ENCODE measurements around the gene COL4A1.

Gene COL4A1

GRCh38 chr13:110233181-110233950, 73.6 kb downstream of the COL4A1 start:
- TF ChIP-seq TAF1 (IDR thresholded peaks at IDR 0.05; ENCODE audit: low read depth) (no peak), ZBTB7A (IDR thresholded peaks at IDR 0.05; ENCODE audit: low read depth) (no peak), EP300 (IDR thresholded peaks at IDR 0.05; ENCODE audit: borderline replicate concordance) (no peak)

DNA sequence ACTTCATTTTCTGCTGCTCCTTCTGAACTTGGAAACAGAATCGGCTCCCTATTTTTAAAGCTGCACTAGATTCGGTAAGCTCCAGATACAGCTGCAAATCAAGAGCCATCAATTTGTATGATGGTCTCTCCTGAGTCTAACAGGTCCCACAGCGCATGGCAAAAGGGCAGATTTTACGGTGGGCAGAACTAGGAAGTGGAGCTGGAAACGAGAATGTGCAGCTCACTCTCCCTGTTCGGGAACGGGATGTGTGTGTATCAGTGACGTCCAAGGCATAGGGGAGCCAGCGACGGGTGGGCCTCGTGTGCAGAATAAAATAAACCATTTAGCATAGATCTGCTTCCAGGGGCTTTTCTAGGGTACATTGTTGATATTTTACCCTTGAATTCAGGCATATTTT, 74.2 kb downstream of the COL4A1 start:
- TF ChIP-seq FOXM1 (IDR thresholded peaks at IDR 0.05; ENCODE audit: borderline replicate concordance, low read depth) (no peak), RAD21 (IDR thresholded peaks at IDR 0.05; ENCODE audit: low read depth) (no peak), ZBTB7A (IDR thresholded peaks at IDR 0.05; ENCODE audit: low read depth) (no peak), NFIC (IDR thresholded peaks at IDR 0.05) (no peak), EP300 (IDR thresholded peaks at IDR 0.05; ENCODE audit: borderline replicate concordance) (no peak), YY1 (IDR thresholded peaks at IDR 0.05; ENCODE audit: low read depth) (no peak), EGR1 (IDR thresholded peaks at IDR 0.05) (no peak), CREB1 (IDR thresholded peaks at IDR 0.05; ENCODE audit: low read depth) (no peak), TEAD4 (IDR thresholded peaks at IDR 0.05) (no peak), CEBPB (IDR thresholded peaks at IDR 0.05) (no peak), TCF12 (IDR thresholded peaks at IDR 0.05; ENCODE audit: low read depth) (no peak), TAF1 (IDR thresholded peaks at IDR 0.05; ENCODE audit: low read depth) (no peak), REST (IDR thresholded peaks at IDR 0.05; ENCODE audit: low read depth) (no peak)
- TF ChIP-seq, protein P1, sequence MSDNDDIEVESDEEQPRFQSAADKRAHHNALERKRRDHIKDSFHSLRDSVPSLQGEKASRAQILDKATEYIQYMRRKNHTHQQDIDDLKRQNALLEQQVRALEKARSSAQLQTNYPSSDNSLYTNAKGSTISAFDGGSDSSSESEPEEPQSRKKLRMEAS (IDR thresholded peaks at IDR 0.05): no peak
- TF ChIP-seq, protein P2, sequence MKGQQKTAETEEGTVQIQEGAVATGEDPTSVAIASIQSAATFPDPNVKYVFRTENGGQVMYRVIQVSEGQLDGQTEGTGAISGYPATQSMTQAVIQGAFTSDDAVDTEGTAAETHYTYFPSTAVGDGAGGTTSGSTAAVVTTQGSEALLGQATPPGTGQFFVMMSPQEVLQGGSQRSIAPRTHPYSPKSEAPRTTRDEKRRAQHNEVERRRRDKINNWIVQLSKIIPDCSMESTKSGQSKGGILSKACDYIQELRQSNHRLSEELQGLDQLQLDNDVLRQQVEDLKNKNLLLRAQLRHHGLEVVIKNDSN (IDR thresholded peaks at IDR 0.05): no peak

- no peak for TF ChIP-seq ZBTB7A (IDR thresholded peaks at IDR 0.05; ENCODE audit: low read depth)
- TF ChIP-seq REST (IDR thresholded peaks at IDR 0.05; ENCODE audit: low read depth): no peak
- no peak for TF ChIP-seq RAD21 (IDR thresholded peaks at IDR 0.05; ENCODE audit: low read depth)
- TF ChIP-seq, protein P2 (IDR thresholded peaks at IDR 0.05): no peak
- TF ChIP-seq, protein P1 (IDR thresholded peaks at IDR 0.05): no peak
- no peak for TF ChIP-seq TCF12 (IDR thresholded peaks at IDR 0.05; ENCODE audit: low read depth)
These were observed 74.8 kb downstream of the COL4A1 start for GRCh38 chr13:110232142-110232541.

DNA sequence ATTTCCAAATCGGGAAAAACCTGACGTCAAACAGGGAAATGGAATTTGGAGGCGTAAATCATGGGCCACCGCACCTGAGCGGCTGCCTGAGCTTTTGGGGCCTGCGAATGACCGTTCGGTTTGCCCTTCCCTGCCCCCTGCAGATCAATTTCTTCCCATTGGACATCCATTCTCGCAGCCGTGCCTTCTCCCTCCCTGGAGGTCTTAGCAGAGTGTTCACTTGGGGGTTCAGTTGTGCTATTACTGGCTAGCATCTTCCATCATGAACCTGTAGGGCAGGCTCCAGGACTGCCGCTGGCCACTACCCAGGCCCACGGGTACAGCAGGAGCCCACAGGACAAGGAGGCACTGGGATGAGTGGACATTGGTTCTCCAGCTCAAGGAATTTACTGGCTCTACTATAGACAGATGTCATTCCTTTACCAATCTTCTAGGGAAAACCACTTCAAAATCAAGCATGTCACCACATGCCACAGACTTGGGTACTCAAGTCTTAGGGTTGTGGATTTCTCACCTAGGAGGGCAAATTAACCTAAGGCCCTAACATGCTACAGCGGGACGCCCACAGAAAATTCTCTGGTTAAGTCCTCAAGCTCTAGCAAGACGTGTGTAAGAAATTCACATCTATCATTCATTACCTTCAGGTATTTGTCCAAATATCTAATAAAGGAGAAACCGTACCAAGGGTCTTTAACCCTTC, 75.5 kb downstream of the COL4A1 start:
- TF ChIP-seq TEAD4 (IDR thresholded peaks at IDR 0.05) (no peak), EP300 (IDR thresholded peaks at IDR 0.05; ENCODE audit: borderline replicate concordance) (no peak), CEBPB (IDR thresholded peaks at IDR 0.05) (no peak), EGR1 (IDR thresholded peaks at IDR 0.05) (no peak)
- TF ChIP-seq, protein P1 (IDR thresholded peaks at IDR 0.05): no peak

- TF ChIP-seq TEAD4 (IDR thresholded peaks at IDR 0.05) (no peak), CEBPB (IDR thresholded peaks at IDR 0.05) (no peak), ZBTB7A (IDR thresholded peaks at IDR 0.05; ENCODE audit: low read depth) (no peak), EP300 (IDR thresholded peaks at IDR 0.05; ENCODE audit: borderline replicate concordance) (no peak), TCF12 (IDR thresholded peaks at IDR 0.05; ENCODE audit: low read depth) (no peak), TAF1 (IDR thresholded peaks at IDR 0.05; ENCODE audit: low read depth) (no peak), EGR1 (IDR thresholded peaks at IDR 0.05) (no peak), FOXM1 (IDR thresholded peaks at IDR 0.05; ENCODE audit: borderline replicate concordance, low read depth) (no peak), RAD21 (IDR thresholded peaks at IDR 0.05; ENCODE audit: low read depth) (no peak), REST (IDR thresholded peaks at IDR 0.05; ENCODE audit: low read depth) (no peak), NFIC (IDR thresholded peaks at IDR 0.05) (no peak), YY1 (IDR thresholded peaks at IDR 0.05; ENCODE audit: low read depth) (no peak), CREB1 (IDR thresholded peaks at IDR 0.05; ENCODE audit: low read depth) (no peak)
- TF ChIP-seq, protein P1 (IDR thresholded peaks at IDR 0.05): no peak
- TF ChIP-seq, protein P2 (IDR thresholded peaks at IDR 0.05): no peak
These were observed 76.2 kb downstream of the COL4A1 start for GRCh38 chr13:110230661-110231347.

Data from Ishikawa (cell line).